GM20000 (cell line): ENCODE data around the gene TBC1D19.

Source experiments
- DNase-seq: peaks from one replicate; pipeline ENCODE4 v3.0.0; 2012; ENCODE audit warnings: low spot score
- CTCF ChIP-seq: IDR thresholded peaks from 2 replicates; pipeline ENCODE4 v1.5.1; 2012; ENCODE audit warnings: mild to moderate bottlenecking, control low read depth; ENCODE audit errors: extremely low read depth, missing control alignments

The TBC1D19 gene

GRCh38 chr4:26723216-26723615 is 139.3 kb downstream of the TBC1D19 start:
- peak; percentile 13 for DNase-seq
- no peak for TF ChIP-seq CTCF

- no peak for DNase-seq
- no peak for TF ChIP-seq CTCF
Observed at GRCh38 chr4:26724534-26724933, 140.7 kb downstream of the TBC1D19 start.

- TF ChIP-seq CTCF = no peak
- no peak for DNase-seq
Observed at GRCh38 chr4:26726655-26727387, 142.9 kb downstream of the TBC1D19 start.

GRCh38 chr4:26727844-26728243 is 144.0 kb downstream of the TBC1D19 start:
- DNase-seq = no peak
- TF ChIP-seq CTCF = no peak

GRCh38 chr4:26729027-26729426 is 145.1 kb downstream of the TBC1D19 start:
- no peak for DNase-seq
- TF ChIP-seq CTCF = no peak

- no peak for DNase-seq
- TF ChIP-seq CTCF = no peak
Observed at GRCh38 chr4:26729547-26729946, 145.7 kb downstream of the TBC1D19 start.

GRCh38 chr4:26731351-26732035 is 147.6 kb downstream of the TBC1D19 start:
- no peak for TF ChIP-seq CTCF

More at GRCh38 chr4:26731351-26732035, 147.6 kb downstream of the TBC1D19 start:
- DNase-seq = peak; percentile 25
